ENCODE measurements around the gene VAV2.

The VAV2 gene

DNA sequence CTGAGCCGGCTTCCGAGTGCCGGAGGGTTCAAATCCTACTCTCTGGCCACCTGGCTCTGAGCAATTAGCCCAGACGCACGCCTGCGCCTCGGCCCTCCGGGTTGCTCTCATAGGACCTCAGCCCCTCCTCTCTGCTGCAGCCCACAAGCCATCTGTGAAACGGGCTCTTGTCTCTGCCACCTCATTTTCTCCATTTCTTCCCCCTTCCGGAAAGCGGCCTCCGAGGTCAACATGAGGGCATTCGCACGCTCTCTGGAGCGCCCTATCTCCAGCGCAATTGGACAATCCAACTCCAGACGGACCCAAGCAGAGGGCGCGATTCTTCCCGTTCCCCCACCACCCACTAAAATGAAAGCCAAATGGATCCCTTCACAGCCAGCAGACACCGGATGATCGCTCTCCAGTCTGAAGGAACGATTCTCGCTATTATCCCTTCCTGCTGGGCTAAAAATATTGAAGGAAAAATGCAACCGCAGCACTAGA is 41.5 kb downstream of the VAV2 start:
- DNase-seq (ENCODE audit: low spot score), result no peak

DNA sequence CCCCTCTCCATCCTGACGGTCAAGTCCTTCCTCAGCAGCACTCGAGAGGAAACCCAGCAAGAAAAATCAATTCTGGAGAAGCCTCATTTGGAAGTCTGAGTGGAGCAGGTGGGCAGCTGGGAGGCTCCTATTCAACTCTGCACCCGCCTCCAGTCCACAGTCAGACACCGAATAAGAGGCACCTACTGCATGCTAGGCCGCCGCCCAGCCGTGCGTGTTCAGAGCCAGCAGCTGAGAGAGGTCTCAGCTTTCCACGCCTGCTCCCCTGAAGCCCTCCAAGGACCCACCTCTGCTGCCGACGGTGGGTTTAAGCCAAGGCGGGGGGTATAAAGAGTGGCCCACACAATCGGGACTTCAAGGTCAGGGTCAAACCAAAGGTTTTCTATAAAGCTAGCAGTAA is 41.9 kb downstream of the VAV2 start:
- DNase-seq (ENCODE audit: low spot score), result no peak

DNA sequence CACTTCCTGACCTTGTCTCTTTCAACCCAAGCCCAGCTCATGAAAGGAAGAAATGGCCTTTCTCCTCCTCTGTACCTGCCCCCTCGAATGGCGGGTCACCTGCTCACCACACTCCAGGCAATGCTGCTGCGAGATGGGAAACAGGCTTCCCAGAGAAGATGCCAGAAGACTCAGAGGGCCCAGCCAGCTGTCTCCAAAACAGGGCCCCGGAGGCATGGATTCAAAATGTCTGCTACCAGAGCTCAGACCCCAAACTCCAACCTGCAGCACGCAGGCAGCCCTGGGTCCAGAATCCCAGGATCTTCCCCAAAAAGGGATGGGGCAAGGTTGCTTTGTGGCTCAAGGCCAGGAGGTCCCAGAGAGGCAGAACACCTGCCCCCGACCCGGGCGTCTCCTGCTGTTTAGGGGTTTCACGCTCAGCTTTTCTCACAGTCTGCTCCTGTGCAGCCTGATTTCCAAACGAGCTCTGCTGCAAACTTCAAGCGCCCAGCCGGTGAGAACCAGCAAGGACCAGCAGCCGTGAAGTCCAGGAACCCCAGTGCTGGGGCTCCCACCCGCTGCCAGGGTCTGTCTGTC is 42.5 kb downstream of the VAV2 start:
- no peak for DNase-seq (ENCODE audit: low spot score)

DNA sequence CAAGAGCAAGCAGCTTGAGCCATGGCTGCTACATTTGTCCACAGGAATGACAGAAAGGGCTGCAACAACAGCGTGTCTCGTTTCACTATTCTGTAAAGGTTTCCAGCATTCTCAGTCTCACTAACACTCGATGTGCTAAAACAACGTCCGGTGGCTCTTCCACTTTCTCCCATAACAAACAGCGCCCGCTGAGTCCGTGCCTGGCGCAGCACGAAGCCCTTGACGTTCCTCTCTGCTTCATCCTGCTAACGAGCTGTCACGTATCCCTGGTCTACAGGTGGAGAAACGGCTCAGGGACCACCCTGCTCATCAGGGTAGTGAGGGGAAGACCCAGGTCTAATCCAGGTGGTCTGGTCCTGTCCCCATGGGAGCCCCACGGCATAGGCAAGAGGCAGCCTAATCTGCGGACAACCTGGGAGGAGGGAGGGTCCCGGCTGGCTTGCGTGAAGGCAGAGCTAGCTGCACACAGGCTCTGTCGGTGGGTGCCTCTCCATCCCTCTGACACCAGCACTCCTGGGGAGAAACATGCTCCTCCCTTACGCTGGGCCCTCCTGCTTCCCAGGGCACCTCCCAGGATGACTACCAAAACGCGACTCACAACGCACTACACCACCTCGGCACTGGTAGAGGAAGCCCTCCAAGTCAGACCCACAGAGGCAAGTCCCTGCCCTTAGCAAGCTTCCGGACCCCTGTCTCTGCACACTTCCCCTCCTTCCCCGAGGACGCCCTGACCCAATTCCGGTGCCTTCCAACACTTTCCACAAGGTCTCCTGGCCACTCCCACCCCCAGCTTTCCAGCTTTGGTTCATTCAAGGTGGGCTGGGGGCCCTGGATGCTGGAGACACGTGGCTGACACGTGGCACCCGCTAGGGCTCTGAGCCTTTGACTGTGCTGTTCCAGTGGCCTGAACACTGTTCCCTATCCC is 43.3 kb downstream of the VAV2 start:
- no peak for DNase-seq (ENCODE audit: low spot score)

DNA sequence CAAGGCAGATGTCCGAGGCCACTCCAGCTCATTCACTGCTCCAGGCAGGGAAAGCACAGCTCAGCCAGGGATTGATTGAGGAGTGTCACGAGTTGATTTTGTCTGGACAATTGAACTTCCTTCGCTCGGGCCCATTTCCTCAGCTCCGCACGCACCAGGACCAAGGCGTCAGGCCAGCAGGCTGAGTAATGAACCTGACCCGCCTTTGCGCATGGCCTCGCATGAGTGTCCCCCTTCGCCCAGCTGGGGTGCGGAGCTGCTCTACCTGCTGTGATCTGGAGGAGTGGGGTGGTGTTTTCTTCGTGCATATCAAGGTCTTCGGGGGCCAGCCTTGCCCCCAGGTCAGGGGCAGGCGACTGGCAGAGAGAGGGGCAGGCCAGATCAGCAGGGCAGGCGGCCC is 44.0 kb downstream of the VAV2 start:
- no peak for DNase-seq (ENCODE audit: low spot score)

- DNase-seq (ENCODE audit: low spot score), result no peak
Observed at GRCh38 chr9:133946840-133947486, 45.2 kb downstream of the VAV2 start.

GRCh38 chr9:133945977-133946753 is 46.0 kb downstream of the VAV2 start:
- DNase-seq (ENCODE audit: low spot score), result no peak

- no peak for DNase-seq (ENCODE audit: low spot score)
Observed at GRCh38 chr9:133945314-133945975, 46.7 kb downstream of the VAV2 start.

- no peak for DNase-seq (ENCODE audit: low spot score)
Observed at GRCh38 chr9:133944746-133945135, 47.4 kb downstream of the VAV2 start.

DNA sequence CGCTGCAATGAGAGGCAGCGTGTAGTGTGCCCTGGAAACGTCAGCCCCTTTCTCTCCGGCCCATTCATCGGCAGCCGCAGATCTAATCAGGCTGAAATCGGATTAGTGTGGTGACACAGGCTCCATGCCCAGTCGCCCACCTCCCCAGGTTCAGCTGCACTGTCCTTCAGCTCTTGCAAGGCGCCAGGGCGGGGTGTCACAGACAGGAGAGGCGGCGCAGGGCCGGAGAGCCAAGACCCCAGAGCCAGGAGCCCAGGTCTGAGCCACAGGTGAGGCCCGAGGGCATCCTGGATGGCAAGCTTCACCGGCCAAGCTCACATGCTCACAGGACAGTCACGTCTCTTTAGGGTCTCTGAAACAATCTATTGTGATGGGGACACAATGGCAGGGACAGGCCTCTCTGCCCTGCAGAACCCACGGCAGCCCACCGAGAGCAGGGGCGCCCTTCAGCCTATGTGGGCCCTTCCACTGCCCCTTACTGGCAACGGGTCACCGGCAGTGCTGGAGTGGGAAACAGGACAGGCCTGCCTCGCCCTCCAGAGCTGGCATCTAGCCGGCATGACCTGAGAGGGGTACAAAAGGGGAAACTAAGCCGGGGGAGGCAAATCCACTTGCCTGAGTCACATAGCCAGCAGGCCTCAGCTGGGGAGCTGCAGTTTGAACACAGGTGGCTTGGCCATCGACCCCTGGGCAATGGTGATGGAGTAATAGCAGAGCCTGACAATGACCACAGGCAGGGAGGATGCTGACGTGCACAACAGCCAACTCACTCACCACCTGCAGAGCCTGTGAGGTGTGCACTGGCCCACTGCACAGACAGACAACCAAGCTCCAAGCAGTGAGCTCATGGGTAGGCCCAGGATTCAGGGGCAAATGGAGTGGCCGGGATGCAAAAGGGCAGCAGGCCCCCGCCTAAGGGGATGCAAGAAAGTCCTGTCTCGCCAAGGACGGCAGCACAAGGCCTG is 48.1 kb downstream of the VAV2 start:
- no peak for DNase-seq (ENCODE audit: low spot score)

DNA sequence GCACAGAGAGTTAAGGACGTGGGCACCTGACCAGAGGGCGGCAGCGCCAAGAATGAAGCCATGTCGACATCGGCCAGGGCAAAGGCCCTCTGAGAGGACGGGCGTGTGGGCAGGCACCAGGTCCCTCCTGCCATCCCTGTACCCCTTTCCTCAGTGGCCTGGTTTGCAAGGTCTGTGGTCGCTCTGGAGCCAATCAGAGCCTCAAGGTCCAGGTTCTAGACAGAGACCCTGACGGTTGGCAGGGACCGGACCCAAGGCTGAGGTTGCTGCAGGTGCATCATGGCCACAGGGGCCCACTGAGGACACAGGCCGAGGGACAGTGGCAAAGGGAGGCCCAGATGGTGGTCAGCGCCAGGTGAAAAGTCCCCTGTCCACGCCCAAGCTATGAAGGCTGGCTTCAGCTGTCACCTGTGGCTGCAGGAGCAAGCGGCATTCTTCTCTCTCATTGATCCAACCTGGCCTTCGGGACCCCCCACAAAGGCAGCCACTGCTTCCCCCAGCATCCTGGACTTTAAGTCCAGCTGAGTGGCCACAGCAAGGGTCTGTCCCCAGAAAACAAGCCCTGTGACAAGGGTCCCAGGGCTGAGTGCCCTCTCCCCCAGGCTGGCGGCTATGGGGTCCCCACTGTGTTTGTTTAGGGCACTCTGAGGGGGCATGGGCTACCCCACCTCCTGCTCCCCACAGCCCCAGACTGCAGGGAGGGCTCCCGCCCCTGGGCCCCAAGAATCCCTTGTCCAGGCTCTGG is 48.9 kb downstream of the VAV2 start:
- no peak for DNase-seq (ENCODE audit: low spot score)

GRCh38 chr9:133942206-133942975 is 49.7 kb downstream of the VAV2 start:
- no peak for DNase-seq (ENCODE audit: low spot score)

GRCh38 chr9:133939845-133940244 is 52.3 kb downstream of the VAV2 start:
- DNase-seq (ENCODE audit: low spot score), result no peak

- no peak for DNase-seq (ENCODE audit: low spot score)
Observed at GRCh38 chr9:133939171-133939785, 52.8 kb downstream of the VAV2 start.

- no peak for DNase-seq (ENCODE audit: low spot score)
Observed at GRCh38 chr9:133938753-133939152, 53.4 kb downstream of the VAV2 start.

- no peak for DNase-seq (ENCODE audit: low spot score)
Observed at GRCh38 chr9:133938086-133938485, 54.0 kb downstream of the VAV2 start.

GRCh38 chr9:133937120-133937519 is 55.0 kb downstream of the VAV2 start:
- no peak for DNase-seq (ENCODE audit: low spot score)

DNA sequence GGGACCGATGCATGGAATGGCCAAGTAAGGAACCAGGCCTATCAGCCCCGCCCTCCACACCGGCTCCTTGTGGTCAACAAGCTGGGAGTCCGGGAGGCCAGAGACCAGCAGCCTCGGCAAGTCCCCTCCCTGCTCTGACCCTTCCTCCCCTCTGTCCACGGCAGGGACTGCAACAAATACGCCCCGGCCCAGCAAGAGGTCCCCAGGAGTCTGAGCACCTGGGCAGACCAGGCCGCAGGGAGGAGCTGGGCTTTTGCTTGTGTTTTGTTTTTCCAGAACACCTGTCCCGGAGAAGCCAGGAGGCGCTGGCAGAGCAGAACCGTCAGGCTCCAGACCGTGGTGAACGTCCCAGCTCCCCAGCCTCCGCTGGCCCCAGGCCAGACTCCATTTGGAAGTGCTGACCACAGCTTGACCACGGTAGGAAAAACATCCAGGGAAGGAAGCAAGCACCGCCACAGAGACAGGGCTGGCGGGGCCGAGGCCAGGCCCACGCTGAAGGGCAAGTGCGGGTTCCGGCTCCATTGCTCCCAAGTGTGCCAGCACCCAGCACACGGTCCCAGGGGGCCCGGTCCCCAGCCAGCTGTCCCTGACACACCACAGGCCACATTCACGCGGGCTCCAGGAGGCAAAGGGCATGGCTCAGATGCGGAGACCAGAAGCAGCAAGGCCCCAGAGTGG is 56.7 kb downstream of the VAV2 start:
- DNase-seq (ENCODE audit: low spot score), result no peak
